Psoas muscle (tissue), 8 donors: Measurements from ENCODE around the gene GNA12. TPM values are rescaled to one million over a fixed set of nuclear protein-coding genes. Genes with fewer than 3 reads are reported as not detected.

Experiments
- ATAC-seq, 4 donors: fragments of 200-7000 bp; cut with Tn5 transposase; one replicate each; pipeline ENCODE4 v1.9.1; 2020; ENCODE audit warnings: moderate library complexity in 3 of 4, mild to moderate bottlenecking in 2 of 4
- DNase-seq, 2 donors: peaks; one replicate each; pipeline ENCODE4 v3.0.0-alpha.2; 2020
- H3K27ac ChIP-seq: fragments of 200-600 bp; one replicate; pipeline ENCODE4 v1.8.0; 2022
- H3K27me3 ChIP-seq, 3 donors: fragments of 200-600 bp in 1 of 3; one replicate each; pipeline versions ENCODE4 v1.6.1 to v1.8.0; 2013 to 2022; ENCODE audit warnings: low read length in 2 of 3, mild to moderate bottlenecking in 2 of 3, moderate library complexity in 1 of 3; ENCODE audit not compliant: insufficient read depth in 3 of 3
- H3K36me3 ChIP-seq, 2 donors: fragments of 200-600 bp in 1 of 2; one replicate each; pipeline versions ENCODE4 v1.6.1 to v1.8.0; 2013 to 2022; ENCODE audit warnings: low read depth in 1 of 2, mild to moderate bottlenecking in 1 of 2, moderate library complexity in 1 of 2; ENCODE audit not compliant: insufficient read depth in 1 of 2
- H3K4me1 ChIP-seq: fragments of 200-600 bp; one replicate; pipeline ENCODE4 v1.8.0; 2022
- H3K4me3 ChIP-seq: fragments of 200-600 bp; one replicate; pipeline ENCODE4 v1.8.0; 2022; ENCODE audit warnings: mild to moderate bottlenecking
- H3K9me3 ChIP-seq: fragments of 200-600 bp; one replicate; pipeline ENCODE4 v1.8.0; 2022
- CTCF ChIP-seq: fragments of 200-600 bp; IDR thresholded peaks from one replicate; pipeline ENCODE4 v1.8.0; 2022; ENCODE audit warnings: antibody characterized with exemption
- WGBS, 3 donors: extraction: QIAGEN DNeasy Blood & Tissue Kit; methylation state at CpG; one replicate each; pipeline versions ENCODE4 v1.1.6 to v1.1.7; 2013; 5-methylcytosine and 5-hydroxymethylcytosine counted together
- intact Hi-C, 2 donors: fragments of 100-400 bp; cut with DNase I; formaldehyde crosslinking; loops; one replicate each; pipeline versions ENCODE4 v1.11.0 to v1.14.2; 2022
- polyA plus RNA-seq, 3 donors: library from polyadenylated mRNA; stranded (reverse); fragments of 200-250 nt; gene quantifications; one replicate each; pipeline ENCODE4 v1.2.3, GENCODE V29; 2013
- total RNA-seq, 4 donors: library from RNA; stranded (reverse); fragmentation: NEBNext Ultra II Directional in 2 of 4; extraction: Animal tissue kit (Norgen Biotek cat#: 25700) in 2 of 4; gene quantifications; one replicate each; pipeline versions ENCODE4 v1.2.1 to v1.2.4, GENCODE V29; 2021 to 2023
- donor health status: healthy with polysubstance abuse.
- donor health status: DM: no; HTN: no; CAD: no; lungs with moderate emphysema.
- donor health status: Bipolar disorder and iron deficiency.
- donor health status: healthy.
- donor health status: DM: yes; HTN: yes; CAD: no.
- donor health status: DM: no; HTN: no; CAD: no.
- donor health status: DM: no; HTN: no; CAD: no.
- donor health status: DM: yes; HTN: yes; CAD: no.

Gene GNA12
- total and polyA plus RNA-seq, 7 donors: 7.1 to 20.2 (median 15.4) TPM

- WGBS, 3 donors: 53 to 59% (median 56%) methylated on average over 18 of the region's 18 CpGs
- intact Hi-C loops: no loop called here
- Histone ChIP-seq H3K27ac (no peak overlapping the region), H3K4me1 (no peaks in the 10 kb centered on the region), H3K9me3 (no peaks in the 10 kb centered on the region), H3K36me3 (no peaks in the 10 kb centered on the region), H3K4me3 (no peak overlapping the region), H3K27me3 (peaks cover 0 to 21% (median 2%) of the 10 kb centered on the region in 3 donors)
- TF ChIP-seq CTCF: no peak
- DNase-seq (no peak), ATAC-seq (no peak)
Measured at GRCh38 chr7:2880874-2881533, 36.9 kb upstream of the GNA12 start.

GRCh38 chr7:2880051-2880450 is 35.9 kb upstream of the GNA12 start:
- Histone ChIP-seq H3K27me3 (peaks cover 0 to 27% (median 2%) of the 10 kb centered on the region in 3 donors), H3K4me3 (no peak overlapping the region), H3K27ac (no peak overlapping the region), H3K36me3 (no peaks in the 10 kb centered on the region), H3K9me3 (no peaks in the 10 kb centered on the region), H3K4me1 (no peaks in the 10 kb centered on the region)
- no peak for TF ChIP-seq CTCF
- no peak for ATAC-seq
- intact Hi-C loops: no loop called here
- WGBS, 3 donors: 63 to 70% (median 67%) methylated on average over 8 of the region's 8 CpGs
- DNase-seq: no peak

- no peak for TF ChIP-seq CTCF
- Histone ChIP-seq H3K27ac (no peak overlapping the region), H3K4me1 (no peaks in the 10 kb centered on the region), H3K36me3 (no peaks in the 10 kb centered on the region), H3K4me3 (no peak overlapping the region), H3K27me3 (peaks cover 0 to 27% (median 2%) of the 10 kb centered on the region in 3 donors), H3K9me3 (no peaks in the 10 kb centered on the region)
- intact Hi-C loops: no loop called here
- 90 to 92% (median 92%) methylated on average over 8 of the region's 8 CpGs for WGBS, 3 donors
- no peak for ATAC-seq
- no peak for DNase-seq
Measured at GRCh38 chr7:2879354-2879753, 35.2 kb upstream of the GNA12 start.

DNA sequence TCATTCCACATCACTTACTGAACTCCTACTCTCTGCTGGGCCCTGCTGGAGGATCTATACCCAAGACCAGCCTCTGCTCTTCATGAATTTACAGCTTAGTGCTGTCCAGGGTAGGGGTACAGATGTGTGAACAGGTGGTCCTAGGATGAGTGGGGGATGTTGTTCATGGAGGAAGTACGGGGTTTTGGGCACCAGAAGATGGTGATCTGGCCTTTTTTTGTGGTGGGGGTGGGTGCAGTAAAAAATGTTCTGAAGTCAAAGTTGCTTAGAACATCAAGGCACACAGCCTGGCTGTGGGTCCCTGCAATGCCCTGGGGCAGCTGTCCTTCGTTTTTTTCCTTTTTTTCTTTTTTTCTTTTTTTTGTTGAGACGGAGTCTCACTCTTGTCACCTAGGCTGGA is 34.2 kb upstream of the GNA12 start:
- no peak overlapping the region for H3K27ac ChIP-seq
- WGBS, 3 donors: 51 to 66% (median 54%) methylated on average over 3 of the region's 3 CpGs
- ATAC-seq (no peak), DNase-seq (no peak)
- intact Hi-C loops: no loop called here
- H3K36me3 ChIP-seq: no peaks in the 10 kb centered on the region
- H3K4me3 ChIP-seq: no peak overlapping the region
- H3K4me1 ChIP-seq: no peaks in the 10 kb centered on the region
- H3K27me3 ChIP-seq: peaks cover 0 to 25% (median 2%) of the 10 kb centered on the region in 3 donors
- H3K9me3 ChIP-seq: no peaks in the 10 kb centered on the region
- TF ChIP-seq CTCF: no peak
